Astrocyte (in vitro differentiated cells and primary cell): ENCODE measurements around the gene TNIK. TPM values are rescaled to one million over a fixed set of nuclear protein-coding genes. Genes with fewer than 3 reads are reported as not detected.
A peak's percentile ranks its signal among the peaks of the same experiment; 100 is the strongest.

Experiments used
- DNase-seq: peaks from one replicate; pipeline ENCODE4 v3.0.0-alpha.2; 2010; ENCODE audit warnings: low read depth
- FAIRE-seq: peaks from 2 replicates; lab custom pipeline; 2011; peaks lifted over from hg19 to GRCh38; lab: Jason Lieb, UNC
- H2AFZ ChIP-seq: 2 replicates; pipeline ENCODE4 v1.6.0; 2012; ENCODE audit warnings: low read depth, low read length, inconsistent platforms
- H3K27ac ChIP-seq: 2 replicates; pipeline ENCODE4 v1.5.1; 2011; ENCODE audit warnings: low read depth, low read length, inconsistent platforms
- H3K27me3 ChIP-seq: 2 replicates; pipeline ENCODE4 v1.6.0; 2011; ENCODE audit warnings: low read length, inconsistent platforms; ENCODE audit not compliant: insufficient read depth
- H3K36me3 ChIP-seq: 2 replicates; pipeline ENCODE4 v1.5.1; 2011; ENCODE audit warnings: low read length, inconsistent platforms; ENCODE audit not compliant: insufficient read depth
- H3K4me1 ChIP-seq: 2 replicates; pipeline ENCODE4 v1.5.1; 2011; ENCODE audit warnings: low read length, inconsistent platforms; ENCODE audit not compliant: insufficient read depth
- H3K4me2 ChIP-seq: 2 replicates; pipeline ENCODE4 v1.6.0; 2012; ENCODE audit warnings: low read length, inconsistent platforms
- H3K4me3 ChIP-seq: 2 replicates; pipeline ENCODE4 v1.5.1; 2011; ENCODE audit warnings: low read depth, mild to moderate bottlenecking, low read length, inconsistent platforms; ENCODE audit not compliant: insufficient read depth
- H3K79me2 ChIP-seq: 2 replicates; pipeline ENCODE4 v1.6.0; 2012; ENCODE audit warnings: mild to moderate bottlenecking, low read length, inconsistent platforms; ENCODE audit not compliant: insufficient read depth
- H3K9ac ChIP-seq: 2 replicates; pipeline ENCODE4 v1.6.0; 2012; ENCODE audit warnings: mild to moderate bottlenecking, low read length, inconsistent platforms
- H3K9me3 ChIP-seq: 2 replicates; pipeline ENCODE4 v1.5.1; 2012; ENCODE audit warnings: low read depth, mild to moderate bottlenecking, low read length, inconsistent platforms; ENCODE audit not compliant: insufficient read depth
- H4K20me1 ChIP-seq: 2 replicates; pipeline ENCODE4 v1.6.0; 2012; ENCODE audit warnings: low read length, inconsistent platforms; ENCODE audit not compliant: insufficient read depth
- H3K27ac Mint-ChIP-seq: one replicate; pipeline ENCODE4 v1.8.0; 2021; ENCODE audit warnings: mild to moderate bottlenecking, mixed read lengths; ENCODE audit not compliant: unreplicated experiment
- H3K27me3 Mint-ChIP-seq: one replicate; pipeline ENCODE4 v1.8.0; 2021; ENCODE audit warnings: low read depth, mixed read lengths; ENCODE audit not compliant: unreplicated experiment
- H3K36me3 Mint-ChIP-seq: one replicate; pipeline ENCODE4 v1.8.0; 2021; ENCODE audit warnings: low read depth, mixed read lengths; ENCODE audit not compliant: unreplicated experiment
- H3K4me1 Mint-ChIP-seq: one replicate; pipeline ENCODE4 v1.8.0; 2021; ENCODE audit warnings: low read depth, mixed read lengths; ENCODE audit not compliant: unreplicated experiment
- H3K4me3 Mint-ChIP-seq: one replicate; pipeline ENCODE4 v1.8.0; 2021; ENCODE audit warnings: mild to moderate bottlenecking, moderate library complexity, mixed read lengths; ENCODE audit not compliant: unreplicated experiment
- H3K9me3 Mint-ChIP-seq: one replicate; pipeline ENCODE4 v1.8.0; 2021; ENCODE audit warnings: mild to moderate bottlenecking, mixed read lengths; ENCODE audit not compliant: unreplicated experiment
- EZH2 ChIP-seq: IDR thresholded peaks from 2 replicates; pipeline ENCODE4 v1.6.1; 2012; ENCODE audit warnings: mild to moderate bottlenecking, low read length, inconsistent platforms; ENCODE audit not compliant: insufficient read depth
- total RNA-seq: library from RNA; stranded (reverse); gene quantifications from 2 replicates; pipeline ENCODE4 v1.2.1, GENCODE V29; 2021
- TF ChIP-seq, protein P1 (sequence below): IDR thresholded peaks from 2 replicates; pipeline ENCODE4 v1.5.1; 2011; ENCODE audit warnings: low read depth, mild to moderate bottlenecking, inconsistent platforms, low read length, moderate library complexity; ENCODE audit not compliant: insufficient read depth

Gene TNIK
- total RNA-seq, 1 donor from 2014 or later: 70.0 TPM

DNA sequence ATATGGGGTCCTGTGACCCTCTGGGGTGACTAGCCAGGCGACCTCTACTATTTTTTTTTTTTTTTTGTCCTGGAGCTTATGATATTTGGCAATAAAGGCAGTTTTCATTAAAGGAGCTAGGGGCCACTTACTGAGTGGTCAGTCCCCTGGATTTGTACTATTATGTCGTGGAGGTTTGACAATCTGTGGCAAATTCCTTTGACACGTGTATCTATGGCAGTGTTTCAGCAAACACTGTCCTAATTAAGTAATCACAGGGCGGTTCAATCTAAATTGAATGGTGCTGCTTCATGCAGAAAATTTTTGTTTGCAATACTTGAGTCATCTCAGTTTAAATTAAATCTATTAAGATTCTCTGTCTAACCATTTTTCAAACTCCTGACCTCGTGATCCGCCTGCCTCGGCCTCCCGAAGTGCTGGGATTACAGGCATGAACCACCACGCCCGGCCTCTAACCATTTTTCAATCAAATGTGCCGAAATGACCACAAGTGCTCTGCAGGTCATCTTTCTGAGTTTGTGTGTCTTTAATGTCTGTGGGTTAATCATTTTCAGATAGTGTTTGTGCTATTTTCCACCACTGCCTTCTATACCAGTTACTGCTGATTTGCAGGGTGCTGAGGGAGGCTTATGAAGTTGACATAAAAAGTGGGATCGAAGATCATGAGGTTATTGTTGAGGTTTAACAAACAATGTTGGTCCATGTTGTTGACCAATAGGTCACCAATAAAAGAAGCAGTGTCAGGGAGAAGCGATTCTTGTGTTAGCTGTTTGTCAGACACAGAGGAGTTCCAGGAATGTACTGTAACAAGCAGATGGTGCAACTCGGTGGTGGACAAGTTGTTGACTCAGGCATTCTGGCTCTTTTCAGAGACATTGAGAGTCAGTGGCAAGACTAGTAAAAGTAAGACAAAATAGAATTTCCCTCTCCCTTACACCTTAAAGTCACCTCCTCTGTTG lies 415.1 kb downstream of the TNIK start:
- TF ChIP-seq, protein P1, sequence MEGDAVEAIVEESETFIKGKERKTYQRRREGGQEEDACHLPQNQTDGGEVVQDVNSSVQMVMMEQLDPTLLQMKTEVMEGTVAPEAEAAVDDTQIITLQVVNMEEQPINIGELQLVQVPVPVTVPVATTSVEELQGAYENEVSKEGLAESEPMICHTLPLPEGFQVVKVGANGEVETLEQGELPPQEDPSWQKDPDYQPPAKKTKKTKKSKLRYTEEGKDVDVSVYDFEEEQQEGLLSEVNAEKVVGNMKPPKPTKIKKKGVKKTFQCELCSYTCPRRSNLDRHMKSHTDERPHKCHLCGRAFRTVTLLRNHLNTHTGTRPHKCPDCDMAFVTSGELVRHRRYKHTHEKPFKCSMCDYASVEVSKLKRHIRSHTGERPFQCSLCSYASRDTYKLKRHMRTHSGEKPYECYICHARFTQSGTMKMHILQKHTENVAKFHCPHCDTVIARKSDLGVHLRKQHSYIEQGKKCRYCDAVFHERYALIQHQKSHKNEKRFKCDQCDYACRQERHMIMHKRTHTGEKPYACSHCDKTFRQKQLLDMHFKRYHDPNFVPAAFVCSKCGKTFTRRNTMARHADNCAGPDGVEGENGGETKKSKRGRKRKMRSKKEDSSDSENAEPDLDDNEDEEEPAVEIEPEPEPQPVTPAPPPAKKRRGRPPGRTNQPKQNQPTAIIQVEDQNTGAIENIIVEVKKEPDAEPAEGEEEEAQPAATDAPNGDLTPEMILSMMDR: no peak
- no peak for TF ChIP-seq EZH2
- Histone ChIP-seq H2AFZ (no peak overlapping the region), H3K36me3 (no peaks in the 10 kb centered on the region), H3K4me1 (no peaks in the 10 kb centered on the region), H3K4me3 (no peak overlapping the region), H3K79me2 (no peaks in the 10 kb centered on the region), H3K4me2 (no peak overlapping the region), H3K9ac (no peak overlapping the region), H4K20me1 (no peaks in the 10 kb centered on the region), H3K9me3 (no peaks in the 10 kb centered on the region), H3K27ac (no peak overlapping the region), H3K27me3 (no peaks in the 10 kb centered on the region)
- Mint-ChIP-seq H3K27me3 (no peaks in the 10 kb centered on the region), H3K9me3 (no peaks in the 10 kb centered on the region), H3K4me3 (no peak overlapping the region), H3K36me3 (no peaks in the 10 kb centered on the region), H3K27ac (peak overlapping the region; percentile 8), H3K4me1 (peaks cover 8% of the 10 kb centered on the region)
- DNase-seq: peak; percentile 84
- FAIRE-seq: peak; percentile 82

DNA sequence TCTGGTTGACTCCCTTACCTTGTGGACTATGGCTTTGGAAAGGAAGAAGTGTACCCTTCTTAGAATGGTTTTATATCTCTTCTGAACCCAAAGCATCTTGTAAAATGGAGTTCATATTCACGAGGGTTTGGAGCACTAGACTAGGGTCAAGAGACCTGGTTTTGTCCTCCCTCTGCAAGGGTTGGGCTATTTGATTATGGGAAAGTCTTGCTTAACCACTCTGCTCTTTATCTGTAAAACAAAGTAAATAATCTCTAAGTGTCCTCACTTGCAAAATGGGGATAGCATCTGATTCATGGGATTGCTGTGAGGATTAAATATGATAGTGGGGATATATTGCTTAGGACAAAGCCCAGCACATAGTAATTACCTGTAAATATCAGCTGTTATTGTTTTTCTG lies 415.8 kb downstream of the TNIK start:
- Histone ChIP-seq H2AFZ (no peak overlapping the region), H3K27ac (no peak overlapping the region), H3K9ac (no peak overlapping the region), H4K20me1 (no peaks in the 10 kb centered on the region), H3K27me3 (no peaks in the 10 kb centered on the region), H3K36me3 (no peaks in the 10 kb centered on the region), H3K79me2 (no peaks in the 10 kb centered on the region), H3K4me2 (no peak overlapping the region), H3K9me3 (no peaks in the 10 kb centered on the region), H3K4me1 (no peaks in the 10 kb centered on the region), H3K4me3 (no peak overlapping the region)
- FAIRE-seq (no peak), DNase-seq (no peak)
- Mint-ChIP-seq H3K4me1 (peaks cover 8% of the 10 kb centered on the region), H3K36me3 (no peaks in the 10 kb centered on the region), H3K9me3 (no peaks in the 10 kb centered on the region), H3K4me3 (no peak overlapping the region), H3K27me3 (no peaks in the 10 kb centered on the region), H3K27ac (peak overlapping the region; percentile 8)
- TF ChIP-seq, protein P1: no peak
- no peak for TF ChIP-seq EZH2

DNA sequence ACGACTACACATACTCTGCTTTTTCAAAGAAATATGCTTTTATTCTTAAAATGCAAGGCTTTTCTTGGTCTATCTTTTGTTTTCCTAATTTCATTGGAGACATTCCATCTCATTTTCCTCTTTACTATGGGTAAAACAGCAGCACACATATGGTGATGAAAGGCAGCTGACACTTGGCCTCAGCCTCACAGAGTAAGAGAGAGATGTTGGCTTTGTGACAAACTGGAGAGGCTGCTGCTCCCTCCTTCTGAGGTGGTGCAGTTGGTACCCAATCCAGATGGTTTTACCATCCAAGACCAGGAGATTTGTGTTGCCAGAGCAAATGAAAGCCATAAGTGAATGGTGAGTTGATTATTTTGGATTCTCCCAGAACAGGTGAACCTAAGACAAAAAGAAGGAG lies 420.5 kb downstream of the TNIK start:
- Mint-ChIP-seq H3K36me3 (no peaks in the 10 kb centered on the region), H3K9me3 (no peaks in the 10 kb centered on the region), H3K4me1 (no peaks in the 10 kb centered on the region), H3K27me3 (no peaks in the 10 kb centered on the region), H3K4me3 (no peak overlapping the region), H3K27ac (no peak overlapping the region)
- Histone ChIP-seq H3K79me2 (no peaks in the 10 kb centered on the region), H3K9me3 (no peaks in the 10 kb centered on the region), H3K4me1 (no peaks in the 10 kb centered on the region), H3K27me3 (no peaks in the 10 kb centered on the region), H3K36me3 (no peaks in the 10 kb centered on the region), H4K20me1 (no peaks in the 10 kb centered on the region), H3K4me2 (no peak overlapping the region), H3K9ac (no peak overlapping the region), H3K27ac (no peak overlapping the region), H2AFZ (no peak overlapping the region), H3K4me3 (no peak overlapping the region)
- FAIRE-seq (no peak), DNase-seq (no peak)
- TF ChIP-seq EZH2: no peak
- TF ChIP-seq, protein P1: no peak
